HG02840 (cell line): ENCODE results near the gene PDE10A.
"Not testable (repeated sequence)": the region's sequence is repeated elsewhere in the genome, so short reads cannot be mapped to it uniquely, and the experiment has no call there.

Source experiments
- ATAC-seq: cut with Tn5 transposase; IDR thresholded peaks from one replicate; pipeline ENCODE4 v1.9.1; 2021; ENCODE audit warnings: mild to moderate bottlenecking, moderate library complexity, moderate number of reproducible peaks; ENCODE audit not compliant: unreplicated experiment, low FRiP score

The PDE10A gene

GRCh38 chr6:165594584-165595333, 68.3 kb downstream of the PDE10A start:
- ATAC-seq = no peak

GRCh38 chr6:165592947-165593346, 70.1 kb downstream of the PDE10A start:
- not testable (repeated sequence) for ATAC-seq

- ATAC-seq = no peak
Observed at GRCh38 chr6:165588515-165588914, 74.5 kb downstream of the PDE10A start.

GRCh38 chr6:165587206-165587605, 75.8 kb downstream of the PDE10A start:
- no peak for ATAC-seq

GRCh38 chr6:165586706-165587105, 76.3 kb downstream of the PDE10A start:
- no peak for ATAC-seq

GRCh38 chr6:165585060-165585459, 78.0 kb downstream of the PDE10A start:
- ATAC-seq = no peak

GRCh38 chr6:165584541-165584940, 78.5 kb downstream of the PDE10A start:
- no peak for ATAC-seq

- no peak for ATAC-seq
Observed at GRCh38 chr6:165581678-165582077, 81.4 kb downstream of the PDE10A start.

- ATAC-seq = no peak
Observed at GRCh38 chr6:165580136-165580535, 82.9 kb downstream of the PDE10A start.

- no peak for ATAC-seq
Observed at GRCh38 chr6:165579151-165579550, 83.9 kb downstream of the PDE10A start.

- no peak for ATAC-seq
Observed at GRCh38 chr6:165577556-165577955, 85.5 kb downstream of the PDE10A start.

GRCh38 chr6:165575158-165575549, 87.9 kb downstream of the PDE10A start:
- ATAC-seq = no peak

- peak; percentile 44 for ATAC-seq
Observed at GRCh38 chr6:165574220-165575157, 88.6 kb downstream of the PDE10A start.

- no peak for ATAC-seq
Observed at GRCh38 chr6:165573671-165574070, 89.4 kb downstream of the PDE10A start.

- ATAC-seq = peak; percentile 63
Observed at GRCh38 chr6:165571721-165572132, 91.3 kb downstream of the PDE10A start.

- ATAC-seq = no peak
Observed at GRCh38 chr6:165571068-165571682, 91.9 kb downstream of the PDE10A start.

GRCh38 chr6:165568326-165568725, 94.7 kb downstream of the PDE10A start:
- ATAC-seq = no peak

GRCh38 chr6:165566088-165566828, 96.8 kb downstream of the PDE10A start:
- no peak for ATAC-seq

- no peak for ATAC-seq
Observed at GRCh38 chr6:165562421-165563090, 100.5 kb downstream of the PDE10A start.

GRCh38 chr6:165559632-165560031, 103.4 kb downstream of the PDE10A start:
- ATAC-seq = no peak
